ENCODE data around the gene ZFP28.

ZFP28 gene

GRCh38 chr19:56596676-56597075, 57.9 kb downstream of the ZFP28 start:
- no peak for DNase-seq

DNA sequence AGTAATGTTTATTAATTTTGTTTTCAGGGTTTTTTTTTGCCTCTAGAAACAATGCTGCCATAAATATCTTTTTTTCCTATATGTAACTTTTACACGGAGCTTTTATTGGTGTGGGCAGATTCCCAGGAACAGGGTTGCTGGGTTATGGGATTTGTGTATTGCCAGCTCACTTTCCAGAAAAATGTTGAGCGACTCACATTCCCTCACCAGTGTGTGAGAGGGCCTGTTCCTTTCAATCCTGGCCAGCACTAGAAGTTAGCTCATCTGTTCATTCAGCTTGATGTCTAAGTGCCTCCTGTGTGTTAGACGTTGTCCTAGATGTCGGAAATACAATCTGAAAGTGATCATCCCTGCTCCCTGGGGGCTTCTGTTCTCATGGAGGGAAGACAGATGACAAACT, 58.9 kb downstream of the ZFP28 start:
- DNase-seq: no peak

GRCh38 chr19:56601375-56601774, 62.6 kb downstream of the ZFP28 start:
- DNase-seq: no peak

- DNase-seq: no peak
These were observed 65.1 kb downstream of the ZFP28 start for GRCh38 chr19:56603829-56604228.

All from GOT3 (cell line).